ENCODE results near the gene DPYSL4.

GRCh38 chr10:132179551-132180392 is 7.0 kb upstream of the DPYSL4 start:
- TF ChIP-seq YY1 (IDR thresholded peaks at IDR 0.05; ENCODE audit: insufficient read depth, insufficient read length) (no peak), ZNF274 (IDR thresholded peaks at IDR 0.05; ENCODE audit: low read depth, low read length) (no peak), SUZ12 (IDR thresholded peaks at IDR 0.05; ENCODE audit: extremely low read depth, insufficient read depth, insufficient read length) (no peak)
